OCI-LY7 (cell line): ENCODE measurements around the gene TMEM63B. TPM values are rescaled to one million over a fixed set of nuclear protein-coding genes. Genes with fewer than 3 reads are reported as not detected.

Source experiments
- BruUV-seq: library from RNA; stranded (reverse); fragments of 400-500 nt; replicated peaks from 2 replicates; lab custom pipeline; 2021; lab: Mats Ljungman, UMichigan
- CTCF ChIA-PET: fragments of 300-600 bp; sonication (Branson Sonifier 250); formaldehyde crosslinking; loops from one replicate; lab custom pipeline; 2022; ENCODE audit warnings: antibody characterized with exemption; ENCODE audit not compliant: unreplicated experiment; lab: Charles Lee
- POLR2A ChIA-PET: fragments of 300-600 bp; sonication (Branson Sonifier 250); formaldehyde crosslinking; loops from one replicate; lab custom pipeline; 2022; ENCODE audit warnings: antibody characterized with exemption; lab: Charles Lee
- DNase-seq: peaks from one replicate; pipeline ENCODE4 v3.0.0-alpha.2; 2015; ENCODE audit warnings: low spot score
- H2AFZ ChIP-seq: fragments of 200-600 bp; sonication (generic), shearing (Covaris generic); 2 replicates; pipeline ENCODE4 v1.6.1; 2014; ENCODE audit warnings: mild to moderate bottlenecking, antibody characterized with exemption, low read length, moderate library complexity
- H3K27ac ChIP-seq: fragments of 200-600 bp; sonication (generic); 2 replicates; pipeline ENCODE4 v1.5.1; 2014; ENCODE audit warnings: mixed run types, low read depth, mild to moderate bottlenecking, moderate library complexity, low read length, inconsistent platforms; ENCODE audit not compliant: poor library complexity, severe bottlenecking
- H3K36me3 ChIP-seq: fragments of 200-600 bp; sonication (generic); 2 replicates; pipeline ENCODE4 v1.6.1; 2014; ENCODE audit warnings: mild to moderate bottlenecking, antibody characterized with exemption, low read length, moderate library complexity, mixed read lengths; ENCODE audit not compliant: insufficient read depth
- H3K4me1 ChIP-seq: fragments of 200-600 bp; sonication (generic); 2 replicates; pipeline ENCODE4 v1.5.1; 2014; ENCODE audit warnings: mild to moderate bottlenecking, low read length; ENCODE audit not compliant: insufficient read depth, poor library complexity, severe bottlenecking
- H3K4me2 ChIP-seq: fragments of 200-600 bp; sonication (generic); 2 replicates; pipeline ENCODE4 v1.6.1; 2014; ENCODE audit warnings: mild to moderate bottlenecking, low read length
- H3K4me3 ChIP-seq: fragments of 200-600 bp; sonication (generic); 2 replicates; pipeline ENCODE4 v1.5.1; 2014; ENCODE audit warnings: mild to moderate bottlenecking, low read depth, low read length; ENCODE audit not compliant: poor library complexity, severe bottlenecking
- H3K79me2 ChIP-seq: fragments of 200-600 bp; sonication (generic); 2 replicates; pipeline ENCODE4 v1.6.1; 2016; ENCODE audit warnings: low read depth, mild to moderate bottlenecking, low read length, moderate library complexity, mixed read lengths; ENCODE audit not compliant: insufficient read depth
- H3K9me2 ChIP-seq: fragments of 200-600 bp; sonication (generic); 2 replicates; pipeline ENCODE4 v1.6.1; 2016; ENCODE audit warnings: mild to moderate bottlenecking, low read length, mixed read lengths; ENCODE audit not compliant: insufficient read depth
- H3K9me3 ChIP-seq: fragments of 200-600 bp; sonication (generic); 2 replicates; pipeline ENCODE4 v1.6.1; 2014; ENCODE audit warnings: mild to moderate bottlenecking, mixed run types, low read length, mixed read lengths
- H4K20me1 ChIP-seq: fragments of 200-600 bp; sonication (generic); 2 replicates; pipeline ENCODE4 v1.6.1; 2014; ENCODE audit warnings: mild to moderate bottlenecking, antibody characterized with exemption, low read length, moderate library complexity, mixed read lengths; ENCODE audit not compliant: insufficient read depth
- EZH2phosphoT487 ChIP-seq: fragments of 200-600 bp; sonication (generic); IDR thresholded peaks from 2 replicates; pipeline ENCODE4 v1.6.1; 2018; ENCODE audit warnings: low read depth, borderline replicate concordance, mild to moderate bottlenecking, mixed run types, antibody characterized with exemption, low read length, moderate library complexity, mixed read lengths
- intact Hi-C: fragments of 100-400 bp; cut with micrococcal nuclease; formaldehyde crosslinking; loops from one replicate; pipeline ENCODE4 v1.10.0; 2022; ENCODE audit not compliant: unreplicated experiment
- total RNA-seq, 2 experiments: library from RNA; depleted of rRNA in 1 of 2; stranded (reverse); fragments of >200 nt in 1 of 2; shearing (Covaris generic) in 1 of 2; gene quantifications; 2 replicates each; pipeline ENCODE4 v1.2.3, GENCODE V29; 2014 to 2022
- TF ChIP-seq, protein P1 (sequence below): fragments of 200-600 bp; sonication (generic); conservative IDR thresholded peaks from 2 replicates; pipeline ENCODE4 v1.5.1; 2014; ENCODE audit warnings: mild to moderate bottlenecking, antibody characterized with exemption, low read length, moderate library complexity, mixed read lengths

Gene TMEM63B
- total RNA-seq, 2 experiments from 2014 or later: 5.4 to 10.0 TPM

DNA sequence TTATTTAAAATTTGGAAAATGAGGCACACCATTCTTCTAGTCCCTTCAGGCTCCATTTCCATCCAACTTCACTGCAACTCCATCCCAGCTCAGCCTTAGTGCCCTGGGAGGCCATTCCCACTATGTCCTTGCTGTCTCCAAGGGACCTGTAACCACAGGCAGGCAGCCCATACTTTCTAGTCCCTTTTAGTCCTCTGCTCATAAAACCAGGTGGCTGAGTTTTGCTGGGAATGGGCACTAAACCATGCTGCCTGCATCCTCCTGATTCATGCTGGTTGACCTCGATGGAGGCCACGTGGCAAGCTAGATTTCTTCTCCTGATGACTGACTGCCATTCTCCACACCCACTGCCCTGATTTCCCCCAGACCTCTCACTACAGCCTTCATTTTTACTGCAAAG is 61.9 kb downstream of the TMEM63B start:
- no peaks in the 10 kb centered on the region for H3K79me2 ChIP-seq
- ChIA-PET CTCF (no interaction called here), POLR2A (interaction anchor here (0.8 to 2.0 kb wide), 3 partner anchors 12 to 35 kb away, joined by 4 to 5 read pairs (median 4); no protein-coding TSS in a partner anchor)
- intact Hi-C loops: no loop called here
- peaks cover 16% of the 10 kb centered on the region for H3K4me1 ChIP-seq
- H4K20me1 ChIP-seq: no peaks in the 10 kb centered on the region
- H3K9me2 ChIP-seq: no peaks in the 10 kb centered on the region
- no peak overlapping the region for H2AFZ ChIP-seq
- H3K27ac ChIP-seq: no peak overlapping the region
- no peak overlapping the region for H3K4me2 ChIP-seq
- no peaks in the 10 kb centered on the region for H3K36me3 ChIP-seq
- DNase-seq: no peak
- H3K9me3 ChIP-seq: no peaks in the 10 kb centered on the region
- no TSS peak for BruUV-seq
- H3K4me3 ChIP-seq: no peak overlapping the region
- TF ChIP-seq, protein P1, sequence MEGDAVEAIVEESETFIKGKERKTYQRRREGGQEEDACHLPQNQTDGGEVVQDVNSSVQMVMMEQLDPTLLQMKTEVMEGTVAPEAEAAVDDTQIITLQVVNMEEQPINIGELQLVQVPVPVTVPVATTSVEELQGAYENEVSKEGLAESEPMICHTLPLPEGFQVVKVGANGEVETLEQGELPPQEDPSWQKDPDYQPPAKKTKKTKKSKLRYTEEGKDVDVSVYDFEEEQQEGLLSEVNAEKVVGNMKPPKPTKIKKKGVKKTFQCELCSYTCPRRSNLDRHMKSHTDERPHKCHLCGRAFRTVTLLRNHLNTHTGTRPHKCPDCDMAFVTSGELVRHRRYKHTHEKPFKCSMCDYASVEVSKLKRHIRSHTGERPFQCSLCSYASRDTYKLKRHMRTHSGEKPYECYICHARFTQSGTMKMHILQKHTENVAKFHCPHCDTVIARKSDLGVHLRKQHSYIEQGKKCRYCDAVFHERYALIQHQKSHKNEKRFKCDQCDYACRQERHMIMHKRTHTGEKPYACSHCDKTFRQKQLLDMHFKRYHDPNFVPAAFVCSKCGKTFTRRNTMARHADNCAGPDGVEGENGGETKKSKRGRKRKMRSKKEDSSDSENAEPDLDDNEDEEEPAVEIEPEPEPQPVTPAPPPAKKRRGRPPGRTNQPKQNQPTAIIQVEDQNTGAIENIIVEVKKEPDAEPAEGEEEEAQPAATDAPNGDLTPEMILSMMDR: no peak
- TF ChIP-seq EZH2phosphoT487: no peak

DNA sequence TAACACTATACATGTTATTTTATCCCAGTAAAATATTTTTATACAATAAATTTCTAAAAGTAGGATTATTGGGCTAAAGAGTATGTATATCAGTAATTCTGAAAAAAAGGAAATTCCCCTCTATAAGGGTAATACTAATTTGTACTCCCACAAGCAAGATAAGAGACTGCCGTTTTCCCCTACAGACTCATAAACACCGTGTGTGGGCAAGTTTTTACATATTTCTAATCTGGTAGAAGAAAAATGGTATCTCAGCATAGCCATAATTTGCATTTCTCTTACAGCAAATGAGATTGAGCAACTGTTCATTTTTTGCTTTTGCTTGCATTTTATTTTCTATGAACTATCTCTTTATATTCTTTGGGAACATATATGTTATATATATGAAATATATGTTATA is 63.4 kb downstream of the TMEM63B start:
- TF ChIP-seq EZH2phosphoT487: no peak
- TF ChIP-seq, protein P1: no peak
- DNase-seq: no peak
- ChIA-PET CTCF (interaction anchor here (0.6 kb wide), 1 partner anchor 182 kb away, joined by 3 read pairs; no protein-coding TSS in a partner anchor), POLR2A (interaction anchor here (0.7 kb wide), 1 partner anchor 114 kb away, joined by 4 read pairs; no protein-coding TSS in a partner anchor)
- no peak overlapping the region for H3K4me3 ChIP-seq
- no TSS peak for BruUV-seq
- H3K36me3 ChIP-seq: no peaks in the 10 kb centered on the region
- intact Hi-C loops: no loop called here
- H3K4me2 ChIP-seq: no peak overlapping the region
- H4K20me1 ChIP-seq: no peaks in the 10 kb centered on the region
- H3K9me2 ChIP-seq: no peaks in the 10 kb centered on the region
- peaks cover 11% of the 10 kb centered on the region for H3K4me1 ChIP-seq
- no peak overlapping the region for H2AFZ ChIP-seq
- no peaks in the 10 kb centered on the region for H3K79me2 ChIP-seq
- H3K9me3 ChIP-seq: no peaks in the 10 kb centered on the region
- H3K27ac ChIP-seq: no peak overlapping the region

DNA sequence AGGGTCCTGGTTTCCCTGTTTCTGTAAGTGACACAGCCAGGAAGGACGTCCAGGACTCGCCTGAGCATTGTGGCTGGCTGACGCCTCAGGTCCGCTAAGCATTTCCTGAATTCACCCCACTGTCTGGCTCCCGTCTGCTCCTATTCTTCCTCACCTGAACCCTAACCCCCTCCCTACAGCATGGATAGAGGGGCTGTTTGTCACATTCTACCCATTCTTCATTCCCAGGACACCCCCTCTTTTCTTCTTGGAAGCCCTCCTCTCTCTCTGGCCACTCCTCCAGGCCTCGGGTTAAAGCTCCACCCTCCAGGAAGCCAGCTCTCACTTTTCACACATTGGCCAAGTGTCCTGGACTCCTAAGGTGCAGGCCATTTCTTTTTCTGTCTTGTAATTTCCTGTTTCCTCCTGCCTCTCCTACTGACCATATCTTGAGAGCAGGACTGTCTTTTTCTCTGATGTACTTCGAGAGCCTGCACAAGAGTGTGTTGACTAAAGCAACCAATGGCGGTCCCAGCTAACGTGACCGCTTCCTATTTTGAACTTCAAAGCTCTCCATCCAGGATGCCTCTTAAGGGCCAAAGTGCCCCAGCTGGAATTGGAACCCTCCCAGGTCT is 65.2 kb downstream of the TMEM63B start:
- Histone ChIP-seq H3K9me3 (no peaks in the 10 kb centered on the region), H3K4me2 (peak overlapping the region; percentile 34; the same call in 1 of the 2 replicates), H3K79me2 (no peaks in the 10 kb centered on the region), H3K4me3 (no peak overlapping the region), H2AFZ (peak overlapping the region; percentile 70), H3K4me1 (no peaks in the 10 kb centered on the region), H3K9me2 (no peaks in the 10 kb centered on the region), H3K27ac (no peak overlapping the region), H3K36me3 (no peaks in the 10 kb centered on the region), H4K20me1 (no peaks in the 10 kb centered on the region)
- intact Hi-C loops: no loop called here
- CTCF ChIA-PET: interaction anchor here (1.3 kb wide), 1 partner anchor 32 kb away, joined by 3 read pairs; no protein-coding TSS in a partner anchor
- POLR2A ChIA-PET: interaction anchor here (1.1 kb wide), 1 partner anchor 16 kb away, joined by 4 read pairs; no protein-coding TSS in a partner anchor
- BruUV-seq: no TSS peak
- no peak for DNase-seq
- TF ChIP-seq EZH2phosphoT487: no peak
- TF ChIP-seq, protein P1: no peak
